Tibial nerve (tissue), 4 donors: ENCODE results near the gene UBE2F.

Experiments used
- EP300 ChIP-seq, 2 donors: sonication (generic); formaldehyde crosslinking; IDR thresholded peaks; one replicate each; pipeline ENCODE4 v1.6.1; 2017; ENCODE audit warnings: antibody characterized with exemption in 2 of 2, mild to moderate bottlenecking in 1 of 2
- POLR2A ChIP-seq, 2 donors: fragments of 450-650 bp; IDR thresholded peaks; one replicate each; pipeline ENCODE4 v1.6.1; 2017; ENCODE audit warnings: antibody characterized with exemption in 2 of 2, mild to moderate bottlenecking in 2 of 2, moderate library complexity in 2 of 2
- TF ChIP-seq, protein P1 (sequence below), 5 experiments: fragments of 200-600 bp in 3 of 5; fragments of 450-650 bp in 2 of 5; sonication (generic) in 3 of 5; IDR thresholded peaks; one replicate each; pipeline ENCODE4 v1.5.1; 2016 to 2019; ENCODE audit warnings: antibody characterized with exemption in 5 of 5, mild to moderate bottlenecking in 3 of 5, moderate library complexity in 2 of 5

DNA sequence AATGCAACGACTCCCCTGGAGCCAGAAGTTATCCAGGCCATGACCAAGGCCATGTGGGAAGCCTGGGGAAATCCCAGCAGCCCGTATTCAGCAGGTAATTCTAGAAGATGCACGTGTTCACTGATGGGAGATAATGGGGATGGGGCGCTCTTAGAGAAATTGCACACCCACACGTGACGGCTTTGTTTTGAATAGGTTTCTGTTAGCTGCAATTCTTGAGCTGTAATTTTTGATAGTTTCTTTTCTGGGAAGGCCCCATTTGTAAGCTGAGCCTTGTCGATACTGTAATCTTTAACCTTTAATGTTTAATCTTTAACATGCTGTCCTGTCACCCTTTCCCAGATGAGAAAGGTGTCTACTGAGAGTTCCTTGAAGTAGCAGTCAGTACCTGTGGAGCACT, 97.6 kb downstream of the UBE2F start:
- TF ChIP-seq, protein P1, sequence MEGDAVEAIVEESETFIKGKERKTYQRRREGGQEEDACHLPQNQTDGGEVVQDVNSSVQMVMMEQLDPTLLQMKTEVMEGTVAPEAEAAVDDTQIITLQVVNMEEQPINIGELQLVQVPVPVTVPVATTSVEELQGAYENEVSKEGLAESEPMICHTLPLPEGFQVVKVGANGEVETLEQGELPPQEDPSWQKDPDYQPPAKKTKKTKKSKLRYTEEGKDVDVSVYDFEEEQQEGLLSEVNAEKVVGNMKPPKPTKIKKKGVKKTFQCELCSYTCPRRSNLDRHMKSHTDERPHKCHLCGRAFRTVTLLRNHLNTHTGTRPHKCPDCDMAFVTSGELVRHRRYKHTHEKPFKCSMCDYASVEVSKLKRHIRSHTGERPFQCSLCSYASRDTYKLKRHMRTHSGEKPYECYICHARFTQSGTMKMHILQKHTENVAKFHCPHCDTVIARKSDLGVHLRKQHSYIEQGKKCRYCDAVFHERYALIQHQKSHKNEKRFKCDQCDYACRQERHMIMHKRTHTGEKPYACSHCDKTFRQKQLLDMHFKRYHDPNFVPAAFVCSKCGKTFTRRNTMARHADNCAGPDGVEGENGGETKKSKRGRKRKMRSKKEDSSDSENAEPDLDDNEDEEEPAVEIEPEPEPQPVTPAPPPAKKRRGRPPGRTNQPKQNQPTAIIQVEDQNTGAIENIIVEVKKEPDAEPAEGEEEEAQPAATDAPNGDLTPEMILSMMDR (IDR thresholded peaks at IDR 0.05), result no peak
- TF ChIP-seq EP300 (IDR thresholded peaks at IDR 0.05), result no peak
- no peak for TF ChIP-seq POLR2A (IDR thresholded peaks at IDR 0.05)
